CD4-positive, alpha-beta T cell treated with Interleukin-17A for 4 hours (primary cell): ENCODE results near the gene MBP.

Experiments used
- DNase-seq: peaks from one replicate; pipeline ENCODE4 v3.0.0-alpha.2; 2020; ENCODE audit warnings: mixed read lengths

The MBP gene

DNA sequence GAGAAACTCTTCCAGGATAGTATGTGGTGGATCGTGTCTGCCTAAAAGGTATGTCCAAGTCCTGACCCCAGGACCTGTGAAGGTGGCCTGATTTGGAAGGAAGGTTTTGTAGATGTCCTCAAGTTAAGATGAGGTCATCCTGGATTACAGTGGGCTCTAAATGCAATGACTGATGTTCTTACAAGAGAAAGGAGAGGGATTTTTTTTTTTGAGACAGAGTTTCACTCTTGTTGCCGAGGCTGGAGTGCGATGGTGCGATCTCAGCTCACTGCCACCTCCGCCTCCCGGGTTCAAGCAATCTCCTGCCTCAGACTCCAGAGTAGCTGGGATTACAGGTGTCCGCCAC is 19.9 kb downstream of the MBP start:
- no peak for DNase-seq

DNA sequence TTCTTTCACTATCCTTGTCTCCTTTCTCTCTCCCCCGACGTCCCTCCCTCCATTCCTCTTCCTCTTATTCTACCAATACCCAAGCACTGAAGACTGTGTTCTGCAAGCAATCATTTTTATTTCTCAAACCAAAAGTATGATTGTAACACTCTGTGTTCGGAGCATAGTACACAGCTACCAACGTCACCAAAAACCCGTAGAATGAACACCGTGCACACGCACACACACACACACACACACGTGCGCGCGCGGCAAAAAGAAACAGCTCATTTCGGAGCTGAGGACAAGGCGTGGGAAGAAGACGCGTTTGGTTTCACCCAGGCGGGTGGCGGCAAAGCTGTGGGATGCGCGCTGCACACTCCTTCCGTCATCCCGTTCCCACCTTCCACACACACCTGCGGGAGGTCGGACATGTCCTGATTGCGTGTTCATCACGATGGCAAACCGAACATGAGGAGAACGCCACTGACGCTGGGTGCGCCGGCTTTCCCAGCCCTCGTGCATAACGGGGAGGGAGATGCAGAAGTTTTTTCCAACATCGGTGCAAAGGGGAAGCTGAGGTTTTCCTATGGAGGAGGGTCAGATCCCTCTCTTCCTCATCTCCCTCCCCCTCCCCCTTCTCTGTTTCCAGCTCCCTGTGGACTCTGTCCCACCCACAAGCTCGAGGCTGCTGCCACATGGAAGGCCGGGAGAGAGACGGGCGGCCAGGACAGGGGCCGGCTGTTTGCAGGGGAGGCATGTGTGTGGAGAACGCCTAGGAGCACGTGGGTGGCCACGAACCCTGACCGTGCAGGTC is 20.4 kb downstream of the MBP start:
- DNase-seq = no peak

DNA sequence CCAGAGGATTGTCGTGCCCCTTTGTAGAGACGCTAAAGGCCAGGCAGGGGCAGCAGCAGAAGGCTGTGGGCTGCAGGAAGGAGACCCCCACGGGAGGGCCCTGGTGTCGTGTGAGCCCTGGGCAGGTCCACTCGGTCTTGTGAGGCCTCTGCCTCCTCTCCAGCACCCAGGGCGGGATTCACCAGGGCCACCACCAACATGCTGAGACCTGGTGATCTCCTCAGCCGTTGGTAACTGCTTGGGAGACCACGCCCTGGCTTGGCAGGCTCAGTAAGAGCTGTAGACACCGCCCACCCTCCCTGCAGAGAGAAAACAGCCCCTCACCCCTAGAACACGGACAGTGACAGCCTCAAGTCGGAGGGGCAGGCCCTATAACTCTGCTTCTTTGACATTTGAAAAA is 21.1 kb downstream of the MBP start:
- DNase-seq = no peak

- DNase-seq = no peak
These were observed 21.6 kb downstream of the MBP start for GRCh38 chr18:77110936-77111335.

DNA sequence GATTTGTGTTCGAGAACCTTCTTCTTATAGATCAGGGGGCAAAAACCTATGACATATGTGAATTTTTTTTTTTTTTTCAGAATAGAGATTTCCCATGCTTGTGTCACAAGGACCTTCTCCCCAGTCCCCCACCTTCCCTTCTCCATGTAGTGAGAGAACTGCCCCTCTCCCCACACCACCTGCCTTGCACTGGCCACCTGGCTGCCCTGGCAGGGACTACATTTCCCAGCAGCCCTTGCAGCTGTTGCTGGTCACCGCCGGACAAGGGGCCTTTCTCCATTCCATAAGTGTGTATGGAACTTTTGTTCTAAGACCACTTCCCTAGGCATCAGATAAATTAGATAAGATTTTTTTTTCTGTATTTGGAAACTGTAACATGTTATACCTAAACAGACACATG is 22.2 kb downstream of the MBP start:
- DNase-seq = no peak

DNA sequence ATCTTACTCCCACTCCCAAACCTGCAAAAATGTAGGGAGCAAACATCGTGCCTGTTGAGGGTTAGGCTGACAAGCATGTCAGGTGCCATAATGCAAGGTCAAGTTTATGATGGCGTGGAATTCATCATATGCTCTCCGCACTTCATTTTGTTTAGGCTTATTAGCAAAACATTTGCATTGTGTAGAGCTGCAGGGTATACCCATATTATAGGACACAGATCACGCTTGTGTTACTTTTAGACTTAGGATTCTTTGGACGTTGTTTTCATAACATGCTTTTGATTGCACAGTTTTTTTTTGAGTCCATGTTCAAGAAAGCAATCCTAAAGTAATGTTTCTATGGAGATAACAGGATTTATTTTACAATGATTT is 22.9 kb downstream of the MBP start:
- DNase-seq = no peak

DNA sequence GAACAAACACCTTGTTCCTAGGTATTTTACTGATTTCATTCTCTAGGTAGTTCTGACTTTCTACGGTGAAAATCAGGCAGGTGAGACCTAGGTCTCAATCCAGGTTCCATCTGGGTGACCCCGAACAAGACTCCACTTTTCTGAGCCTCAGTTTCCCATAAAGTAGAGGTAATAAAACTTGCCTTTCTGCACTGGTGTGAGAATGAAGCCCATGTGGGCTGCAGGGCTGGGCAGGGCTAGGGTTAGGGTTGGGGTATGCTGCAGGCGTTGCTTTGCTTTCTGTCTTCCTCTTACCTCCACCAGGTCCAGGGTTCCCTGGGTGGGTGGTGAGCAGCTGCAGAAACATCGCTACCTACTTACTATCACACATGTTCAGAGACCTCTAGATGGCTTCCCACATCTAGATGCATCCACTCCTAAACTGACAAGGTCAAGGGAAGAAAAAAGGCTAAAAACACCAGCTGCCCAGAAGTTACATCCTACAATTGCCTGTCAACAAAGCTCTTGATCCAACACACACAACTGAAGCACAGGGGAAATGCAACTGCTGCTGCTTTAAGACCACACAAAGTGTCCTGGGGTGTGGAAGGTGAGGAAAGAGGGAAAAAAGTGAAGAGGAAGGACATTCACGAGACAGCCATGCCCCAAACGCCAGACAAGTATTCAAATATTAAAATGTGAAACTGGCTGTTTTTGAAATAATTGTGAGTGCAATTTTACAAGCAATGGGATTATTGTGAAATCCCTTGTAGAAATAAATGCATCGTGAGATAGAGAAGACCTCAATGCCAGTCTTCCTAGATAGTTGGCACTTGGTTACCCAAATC is 23.5 kb downstream of the MBP start:
- DNase-seq = no peak

DNA sequence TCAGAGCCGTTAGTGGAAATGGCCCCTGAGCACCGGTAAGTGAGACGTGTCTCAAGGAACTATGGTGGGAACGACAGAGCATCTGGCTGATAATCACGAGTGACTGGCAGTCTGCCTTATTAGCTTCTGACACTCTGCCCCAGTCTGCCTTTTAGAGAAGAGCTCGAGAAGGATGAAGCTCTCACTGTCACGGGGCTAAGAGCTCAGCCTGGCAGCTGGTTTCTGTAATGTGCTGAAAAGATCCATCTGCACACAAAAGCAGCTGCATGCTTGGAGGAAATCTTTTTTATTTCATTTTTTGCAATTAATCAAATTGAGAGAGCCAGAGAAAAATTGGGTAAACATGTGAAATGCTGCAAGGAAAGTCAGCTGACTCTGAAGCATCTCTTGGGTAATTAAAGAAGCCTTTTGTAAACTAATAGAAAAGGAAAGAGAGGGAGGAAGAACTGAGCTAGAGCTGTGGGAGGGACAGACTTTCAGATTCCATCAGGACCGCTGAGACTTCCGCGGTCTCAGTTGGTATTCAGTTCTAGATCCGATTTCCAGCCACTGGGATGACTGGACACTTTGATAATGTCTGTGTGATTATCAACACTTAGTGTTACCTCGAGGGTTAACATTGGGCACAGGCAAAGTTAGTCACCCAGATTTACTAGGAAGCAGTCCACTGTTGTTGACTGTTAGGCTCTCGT is 24.4 kb downstream of the MBP start:
- peak; percentile 34 for DNase-seq

GRCh38 chr18:77107292-77107691 is 25.3 kb downstream of the MBP start:
- no peak for DNase-seq

DNA sequence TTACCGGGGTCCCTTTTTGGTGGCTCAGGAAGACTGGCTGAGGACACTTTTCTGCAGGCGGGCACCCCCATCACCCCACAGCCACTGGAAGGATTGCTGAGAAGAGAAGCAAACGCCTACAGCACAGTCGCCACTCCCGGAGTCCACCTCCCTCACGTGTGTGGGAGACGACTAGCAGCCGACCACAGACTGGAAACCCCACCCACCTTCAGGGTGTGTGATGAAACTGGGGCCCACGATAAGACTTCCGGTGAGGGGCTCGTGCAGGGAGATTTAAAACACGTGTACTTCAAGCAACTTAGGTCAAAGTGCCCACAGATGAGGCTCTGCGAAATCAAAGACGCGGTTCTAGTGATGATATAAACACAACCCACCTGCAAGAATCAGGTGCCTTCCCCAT is 26.3 kb downstream of the MBP start:
- peak; percentile 83 for DNase-seq

DNA sequence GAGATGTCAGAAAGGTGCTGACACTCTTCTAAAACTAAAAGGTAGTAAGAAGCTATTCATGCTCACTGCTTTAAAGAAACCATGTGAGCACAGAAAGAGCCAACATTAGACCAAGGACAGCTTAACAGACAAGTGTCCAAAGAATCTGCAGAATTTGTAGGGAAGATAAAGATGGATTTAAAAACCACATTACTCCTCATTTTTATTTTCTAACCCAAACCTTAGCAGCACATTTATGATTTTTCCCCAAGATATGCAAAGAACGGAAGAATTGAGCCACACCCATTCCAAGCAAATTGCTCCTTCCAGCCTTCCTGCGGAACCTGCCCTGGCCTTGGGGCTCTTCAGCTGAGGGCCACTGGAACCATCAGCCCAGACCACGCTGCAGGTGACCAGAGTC is 26.9 kb downstream of the MBP start:
- no peak for DNase-seq

GRCh38 chr18:77105028-77105427 is 27.6 kb downstream of the MBP start:
- DNase-seq = no peak

DNA sequence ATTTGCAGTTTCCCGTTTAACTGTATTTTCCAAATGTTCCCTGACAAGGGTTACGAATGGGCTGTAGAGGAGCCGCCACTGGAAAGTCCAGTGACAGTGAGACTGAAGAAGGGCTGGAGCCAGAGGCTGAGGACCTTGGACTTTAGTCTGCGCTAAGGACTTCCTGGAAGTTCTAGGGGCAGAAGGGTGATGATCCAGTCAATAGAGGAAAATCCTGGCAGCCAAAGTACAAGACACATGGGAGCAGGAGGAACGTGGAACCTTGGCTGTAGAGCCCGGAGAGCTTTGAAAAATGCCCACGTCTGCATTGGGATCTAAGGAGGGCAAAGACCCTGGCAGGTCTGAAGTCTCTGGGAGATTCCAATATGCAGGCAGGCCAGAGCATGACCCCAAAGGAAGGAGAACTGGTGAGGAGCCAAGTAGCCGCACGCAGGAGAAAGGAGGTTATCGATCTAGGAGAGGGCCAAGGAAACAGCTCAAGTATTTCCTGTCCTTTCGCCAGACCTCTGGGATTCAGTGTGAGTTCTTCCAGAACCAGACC is 28.5 kb downstream of the MBP start:
- DNase-seq = no peak

GRCh38 chr18:77103187-77103850 is 29.3 kb downstream of the MBP start:
- no peak for DNase-seq

- DNase-seq = no peak
These were observed 30.1 kb downstream of the MBP start for GRCh38 chr18:77102259-77103040.

- DNase-seq = peak; percentile 67
These were observed 30.9 kb downstream of the MBP start for GRCh38 chr18:77101410-77102258.

DNA sequence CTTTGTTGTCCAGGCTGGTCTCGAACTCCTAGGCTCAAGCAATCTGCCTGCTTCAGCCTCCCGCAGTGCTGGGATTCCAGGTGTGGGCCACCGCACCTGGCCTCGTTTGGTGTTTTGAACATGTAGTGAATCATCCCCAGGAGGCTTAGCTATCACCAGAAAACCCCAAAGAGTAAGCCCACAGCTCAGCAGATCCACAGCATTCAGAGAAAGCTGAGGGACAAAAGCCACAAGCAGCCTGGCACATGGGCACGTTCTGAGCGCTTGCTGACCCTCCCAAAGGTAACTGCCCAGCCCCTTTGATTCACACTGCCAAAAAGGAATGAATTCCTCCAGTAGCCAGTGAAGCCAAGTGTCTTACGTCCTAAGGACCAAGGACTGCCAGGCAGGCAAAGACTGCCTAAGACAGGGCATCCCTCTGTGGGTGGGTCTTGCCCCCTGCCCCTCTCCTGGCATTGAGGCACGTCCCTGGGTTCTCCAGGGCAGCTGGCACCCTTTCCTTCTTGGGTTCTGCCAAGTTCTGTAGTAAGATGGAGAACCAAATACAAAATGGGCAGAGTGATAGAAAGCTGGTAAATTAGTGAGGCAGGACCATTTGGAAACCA is 31.7 kb downstream of the MBP start:
- peak; percentile 64 for DNase-seq

DNA sequence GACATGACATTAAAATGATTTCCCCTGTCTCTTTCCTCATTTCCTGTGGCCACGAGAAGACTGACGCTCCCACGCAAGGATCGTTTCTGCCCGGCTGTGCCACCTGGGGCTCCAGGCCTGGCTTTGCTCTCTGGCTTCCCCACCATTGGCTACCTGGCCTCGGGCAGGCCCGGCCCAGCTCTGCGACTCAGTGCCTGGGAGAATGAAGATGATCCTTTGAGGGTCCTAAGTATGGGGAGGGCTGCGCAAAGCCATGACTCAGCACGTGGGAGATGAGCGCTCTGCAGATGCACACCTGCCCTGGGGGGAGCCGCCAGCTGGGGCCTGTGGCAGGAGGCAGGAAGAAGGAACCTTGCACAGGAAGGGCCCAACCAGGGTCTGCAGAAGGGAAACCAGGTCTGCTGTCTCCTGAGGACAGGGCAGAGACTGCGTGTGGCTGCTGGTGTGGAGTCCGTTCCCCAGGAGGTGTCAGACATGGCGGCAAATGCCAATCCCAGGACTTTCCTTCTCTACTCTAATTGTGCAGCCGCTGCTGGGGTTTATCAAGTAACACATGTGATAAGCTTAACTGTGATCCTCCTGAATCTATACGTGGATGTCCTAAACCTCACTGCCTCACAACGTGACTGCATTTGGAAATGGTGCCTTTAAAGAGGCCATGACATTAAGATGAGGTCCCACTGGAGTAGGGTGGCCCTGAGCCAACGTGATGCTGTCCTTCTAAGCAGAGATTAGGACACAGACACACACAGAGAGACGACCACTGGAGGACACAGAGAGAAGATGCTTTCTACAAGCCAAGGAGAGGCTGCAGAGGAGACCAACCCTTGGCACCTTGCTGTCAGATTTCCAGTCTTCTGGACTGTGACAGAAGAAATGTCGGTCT is 32.9 kb downstream of the MBP start:
- DNase-seq = peak; percentile 65

DNA sequence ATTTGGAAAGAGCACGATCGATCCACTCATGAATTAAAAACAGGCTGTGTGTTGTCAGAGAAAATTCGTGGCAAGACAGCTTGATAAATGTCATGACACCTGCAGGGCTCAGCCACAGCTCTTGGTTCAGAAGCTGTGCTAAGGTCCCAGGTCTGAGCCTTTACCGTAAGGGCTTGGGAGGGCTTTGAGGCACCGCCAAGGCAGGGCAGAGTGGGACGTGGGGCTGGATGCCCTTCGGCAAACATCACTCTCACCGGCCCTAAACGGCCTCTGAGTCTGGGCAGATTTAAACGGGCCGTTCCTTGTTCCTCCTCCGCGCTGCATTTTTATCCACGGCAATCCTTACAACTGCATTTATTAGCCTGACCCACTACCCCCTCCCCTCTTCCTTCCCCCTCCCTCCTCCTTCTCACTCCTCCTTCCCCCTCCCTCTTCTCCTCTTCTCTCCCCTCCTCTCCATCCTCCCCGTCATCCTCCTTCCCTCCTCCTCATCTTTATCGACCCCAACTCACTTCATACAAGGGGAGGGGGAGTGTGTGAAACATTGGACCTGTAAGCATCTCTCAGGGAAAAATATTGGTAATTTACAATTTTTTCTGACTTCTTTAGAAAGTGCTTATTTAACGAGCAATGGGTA is 33.9 kb downstream of the MBP start:
- no peak for DNase-seq
